Adrenal gland (tissue), 12 donors: ENCODE measurements around the gene WDR91. TPM values are rescaled to one million over a fixed set of nuclear protein-coding genes. Genes with fewer than 3 reads are reported as not detected.
"Not testable (repeated sequence)": the region's sequence is repeated elsewhere in the genome, so short reads cannot be mapped to it uniquely, and the experiment has no call there.

Experiments used
- DNase-seq, 7 donors: peaks; one replicate each; pipeline ENCODE4 v3.0.0-alpha.2; 2019 to 2020
- H3K27ac ChIP-seq, 5 donors: fragments of 200-600 bp; sonication (generic) in 4 of 5; 1 replicate in 3 of 5; 2 replicates in 2 of 5; pipeline versions ENCODE4 v1.5.1 to v1.8.0; 2016 to 2020; ENCODE audit warnings: mild to moderate bottlenecking in 1 of 5
- H3K27me3 ChIP-seq: fragments of 200-600 bp; 2 replicates; pipeline ENCODE4 v1.8.0; 2021
- H3K36me3 ChIP-seq, 2 donors: fragments of 200-600 bp; replicated peaks in 1 of 2; 1 replicate in 1 of 2; 2 replicates in 1 of 2; pipeline versions ENCODE4 v1.5.1 to v1.8.0; 2018 to 2022
- H3K4me1 ChIP-seq, 2 donors: fragments of 200-600 bp; replicated peaks in 1 of 2; 1 replicate in 1 of 2; 2 replicates in 1 of 2; pipeline versions ENCODE4 v1.5.1 to v1.8.0; 2018 to 2021
- H3K4me3 ChIP-seq, 4 donors: fragments of 200-600 bp; sonication (generic) in 3 of 4; one replicate each; pipeline ENCODE4 v1.5.1; 2016 to 2018
- H3K9me3 ChIP-seq, 3 donors: fragments of 200-600 bp; sonication (generic) in 1 of 3; replicated peaks in 1 of 3; 1 replicate in 2 of 3; 2 replicates in 1 of 3; pipeline versions ENCODE4 v1.5.1 to v1.8.0; 2016 to 2021
- CTCF ChIP-seq, 6 experiments: fragments of 450-650 bp in 4 of 6; fragments of 200-600 bp in 2 of 6; sonication (generic) in 1 of 6; IDR thresholded peaks; 1 replicate in 5 of 6; 2 replicates in 1 of 6; pipeline versions ENCODE4 v1.5.1 to v1.8.0; 2016 to 2021; ENCODE audit warnings: antibody characterized with exemption in 6 of 6, mild to moderate bottlenecking in 2 of 6, moderate library complexity in 1 of 6
- POLR2A ChIP-seq, 2 donors: fragments of 450-650 bp; IDR thresholded peaks; one replicate each; pipeline ENCODE4 v1.6.1; 2017; ENCODE audit warnings: antibody characterized with exemption in 2 of 2, mild to moderate bottlenecking in 2 of 2, moderate library complexity in 1 of 2
- WGBS, 4 donors: extraction: QIAGEN DNeasy Blood & Tissue Kit in 2 of 4; methylation state at CpG; one replicate each; pipeline versions ENCODE4 v1.1.5 to v1.1.7; 2013 to 2017; 5-methylcytosine and 5-hydroxymethylcytosine counted together
- intact Hi-C, 2 donors: fragments of 100-400 bp; cut with DNase I; formaldehyde crosslinking; loops; one replicate each; pipeline versions ENCODE4 v1.14.1 to v1.15.0; 2022 to 2023
- polyA plus RNA-seq, 3 donors: library from polyadenylated mRNA; stranded (reverse); fragments of 200-250 nt in 2 of 3; fragments of 350-450 nt in 1 of 3; fragmentation: Illumina TruSeq in 1 of 3; extraction: RNeasy Lipid Tissue Mini Kit (QIAGEN cat#74804) in 1 of 3; gene quantifications; one replicate each; pipeline ENCODE4 v1.2.3, GENCODE V29; 2013 to 2014
- total RNA-seq, 9 donors: library from RNA; depleted of rRNA in 4 of 9; stranded (reverse); fragments of >200 nt in 4 of 9; fragments of 120-200 nt in 1 of 9; fragmentation: NEBNext Ultra II Directional in 1 of 9; extraction: Animal tissue kit (Norgen Biotek cat#: 25700) in 1 of 9; gene quantifications; one replicate each; pipeline versions ENCODE4 v1.1.0 to v1.2.4, GENCODE V29; 2013 to 2023
- donor health status: healthy with polysubstance abuse.
- donor health status: Bipolar disorder and iron deficiency.
- donor health status: DM: yes; HTN: yes; CAD: no.
- donor health status: DM: no; HTN: no; CAD: no.
- donor health status: DM: no; HTN: no; CAD: no.
- donor health status: DM: yes; HTN: yes; CAD: no.

Gene WDR91
- total and polyA plus RNA-seq, 12 donors: 6.8 to 29.6 (median 15.5) TPM

DNA sequence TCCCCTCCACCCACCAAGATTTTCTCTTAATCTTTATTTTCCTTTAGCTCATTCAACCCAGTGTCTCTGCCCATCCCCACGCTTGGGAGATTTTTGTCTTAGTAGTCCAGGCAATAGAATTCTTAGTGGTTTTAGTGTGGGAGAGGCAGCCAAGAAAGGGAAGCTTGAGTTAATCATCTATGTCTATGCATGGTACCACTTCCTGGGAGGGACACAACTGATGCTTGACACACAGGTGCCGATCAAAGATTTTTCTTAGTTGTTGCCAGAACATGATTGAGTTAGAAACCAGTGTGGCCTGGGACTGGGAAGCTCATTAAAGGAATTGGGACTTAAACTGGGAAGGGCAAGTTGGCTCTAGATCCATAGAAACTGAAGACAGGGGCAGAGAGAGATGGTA is 25.4 kb upstream of the WDR91 start:
- 73 to 78% (median 77%) methylated on average over 2 of the region's 2 CpGs for WGBS, 4 donors
- no peaks in the 10 kb centered on the region for H3K9me3 ChIP-seq
- no peak for DNase-seq
- H3K27me3 ChIP-seq: peaks cover 4% of the 10 kb centered on the region
- H3K36me3 ChIP-seq: no peaks in the 10 kb centered on the region
- TF ChIP-seq CTCF (IDR thresholded peaks at IDR 0.05) (no peak), POLR2A (IDR thresholded peaks at IDR 0.05) (no peak)
- no peaks in the 10 kb centered on the region for H3K4me1 ChIP-seq
- H3K27ac ChIP-seq: no peak overlapping the region
- intact Hi-C loops: no loop called here
- H3K4me3 ChIP-seq: no peak overlapping the region

GRCh38 chr7:135235841-135236240 is 24.5 kb upstream of the WDR91 start:
- intact Hi-C loops: no loop called here
- no peaks in the 10 kb centered on the region for H3K9me3 ChIP-seq
- H3K36me3 ChIP-seq: no peaks in the 10 kb centered on the region
- no peaks in the 10 kb centered on the region for H3K4me1 ChIP-seq
- H3K27ac ChIP-seq: no peak overlapping the region
- 87 to 93% (median 91%) methylated on average over 5 of the region's 5 CpGs for whole genome bisulfite sequencing, 4 donors
- no peak for DNase-seq
- no peak overlapping the region for H3K4me3 ChIP-seq
- peaks cover 4% of the 10 kb centered on the region for H3K27me3 ChIP-seq
- no peak for TF ChIP-seq POLR2A (IDR thresholded peaks at IDR 0.05)

DNA sequence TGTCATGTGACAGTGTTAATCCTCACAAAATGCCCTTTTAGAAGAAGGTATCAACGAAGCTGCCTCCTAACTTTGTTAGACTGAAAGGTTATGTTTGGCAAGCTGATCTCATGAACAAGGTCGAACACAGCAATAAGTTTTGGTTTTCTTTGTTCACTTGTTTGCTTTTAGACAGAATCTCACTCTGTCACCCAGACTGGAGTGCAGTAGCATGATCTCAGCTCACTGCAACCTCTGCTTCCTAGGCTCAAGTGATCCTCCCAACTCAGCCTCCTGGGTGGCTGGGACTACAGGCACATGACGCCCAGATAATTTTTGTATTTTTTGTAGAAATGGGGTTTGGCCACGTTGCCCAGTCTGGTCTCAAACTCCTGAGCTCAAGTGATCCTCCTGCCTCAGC is 23.4 kb upstream of the WDR91 start:
- no peak overlapping the region for H3K27ac ChIP-seq
- no peaks in the 10 kb centered on the region for H3K4me1 ChIP-seq
- H3K9me3 ChIP-seq: no peaks in the 10 kb centered on the region
- H3K4me3 ChIP-seq: no peak overlapping the region
- WGBS, 4 donors: 58 to 78% (median 68%) methylated on average over 4 of the region's 4 CpGs
- no peak for DNase-seq
- TF ChIP-seq CTCF (IDR thresholded peaks at IDR 0.05): no peak
- no peak for TF ChIP-seq POLR2A (IDR thresholded peaks at IDR 0.05)
- H3K27me3 ChIP-seq: no peaks in the 10 kb centered on the region
- intact Hi-C loops: no loop called here
- H3K36me3 ChIP-seq: no peaks in the 10 kb centered on the region

DNA sequence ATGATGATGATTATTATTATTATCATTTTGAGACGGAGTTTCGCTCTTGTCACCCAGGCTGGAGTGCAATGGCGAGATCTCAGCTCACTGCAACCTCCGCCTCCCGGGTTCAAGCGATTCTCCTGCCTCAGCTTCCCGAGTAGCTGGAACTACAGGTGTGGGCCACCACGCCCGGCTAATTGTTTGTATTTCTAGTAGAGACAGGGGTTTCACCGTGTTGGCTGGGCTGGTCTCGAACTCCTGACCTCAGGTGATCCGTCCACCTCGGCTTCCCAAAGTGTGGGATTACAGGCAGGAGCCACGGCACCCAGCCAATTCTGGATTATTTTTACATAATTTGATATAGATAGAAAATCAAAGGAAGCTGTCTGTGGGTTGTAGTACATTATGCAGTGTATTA is 22.8 kb upstream of the WDR91 start:
- H3K9me3 ChIP-seq, H3K4me3 ChIP-seq, H3K4me1 ChIP-seq, intact Hi-C loops, H3K27ac ChIP-seq, H3K27me3 ChIP-seq, H3K36me3 ChIP-seq, DNase-seq: not testable (repeated sequence)
- 87 to 94% (median 90%) methylated on average over 12 to 14 of the region's 14 CpGs for WGBS, 4 donors

GRCh38 chr7:135233570-135233969 is 22.2 kb upstream of the WDR91 start, which contains the start of gene STRA8:
TSS of gene STRA8 (plus strand) at chr7:135233838. CDS start at chr7:135240525, 6,687 bp downstream.
- H3K27me3 ChIP-seq: no peaks in the 10 kb centered on the region
- H3K36me3 ChIP-seq: no peaks in the 10 kb centered on the region
- no peak within 1 kb of the TSS for H3K27ac ChIP-seq
- H3K4me3 ChIP-seq: no peak within 1 kb of the TSS
- intact Hi-C loops: no loop called here
- TF ChIP-seq POLR2A (IDR thresholded peaks at IDR 0.05): no peak
- no peak for TF ChIP-seq CTCF (IDR thresholded peaks at IDR 0.05)
- no peaks in the 10 kb centered on the region for H3K9me3 ChIP-seq
- 90 to 95% (median 93%) methylated on average over 28 of the region's 28 CpGs for WGBS, 4 donors
- no peak for DNase-seq
- H3K4me1 ChIP-seq: no peaks in the 10 kb centered on the region
